ENCODE measurements around the gene RNF11. TPM values are rescaled to one million over a fixed set of nuclear protein-coding genes. Genes with fewer than 3 reads are reported as not detected.

Gene RNF11
- total RNA-seq, 1 donor from 2014 or later, result 15.3 TPM

GRCh38 chr1:51288578-51288977, 52.5 kb downstream of the RNF11 start:
- Mint-ChIP-seq H3K27ac (no peak overlapping the region), H3K4me3 (no peak overlapping the region), H3K9me3 (no peaks in the 10 kb centered on the region), H3K27me3 (no peaks in the 10 kb centered on the region), H3K36me3 (ENCODE audit: low read depth) (no peaks in the 10 kb centered on the region), H3K4me1 (no peaks in the 10 kb centered on the region)
- ATAC-seq (ENCODE audit: low read depth), result no peak
- ChIA-PET CTCF (interaction anchor here (2.3 kb wide), 1 partner anchor 8 kb away, joined by 9 read pairs; no protein-coding TSS in a partner anchor), POLR2A (no interaction called here)
- TF ChIP-seq CTCF (IDR thresholded peaks at IDR 0.05), result no peak
- DNase-seq, result no peak
- intact Hi-C loops (cut with micrococcal nuclease), result no loop called here

GRCh38 chr1:51289676-51290488, 53.8 kb downstream of the RNF11 start:
- no peaks in the 10 kb centered on the region for H3K27me3 Mint-ChIP-seq

DNA sequence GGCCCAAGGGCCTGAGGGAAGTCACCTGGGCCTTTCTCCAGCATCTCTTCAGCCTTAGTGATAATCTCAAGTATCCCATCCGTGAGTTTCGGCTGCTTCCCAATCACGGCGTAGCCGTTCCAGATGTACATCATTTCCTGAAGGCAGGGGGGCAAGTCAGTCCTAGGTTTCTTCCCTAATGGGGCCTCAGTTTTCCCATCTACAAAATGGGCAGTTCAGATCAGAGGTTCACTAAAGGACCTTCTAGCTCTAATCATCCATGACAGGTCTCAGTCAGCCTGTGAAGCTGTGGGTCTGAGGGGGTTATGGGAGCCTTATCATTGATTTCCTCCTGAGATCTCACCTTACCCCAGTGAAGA, 54.4 kb downstream of the RNF11 start:
- Mint-ChIP-seq H3K4me1 (no peaks in the 10 kb centered on the region), H3K36me3 (ENCODE audit: low read depth) (no peaks in the 10 kb centered on the region), H3K9me3 (no peaks in the 10 kb centered on the region), H3K27ac (no peak overlapping the region), H3K4me3 (no peak overlapping the region), H3K27me3 (no peaks in the 10 kb centered on the region)
- TF ChIP-seq CTCF (IDR thresholded peaks at IDR 0.05), result no peak
- no peak for ATAC-seq (ENCODE audit: low read depth)
- DNase-seq, result no peak
- intact Hi-C loops (cut with micrococcal nuclease), result no loop called here
- ChIA-PET CTCF (no interaction called here), POLR2A (no interaction called here)

More at GRCh38 chr1:51289676-51290488, 53.8 kb downstream of the RNF11 start:
- DNase-seq, result no peak
- Mint-ChIP-seq H3K9me3 (no peaks in the 10 kb centered on the region), H3K4me1 (no peaks in the 10 kb centered on the region), H3K4me3 (no peak overlapping the region), H3K27ac (no peak overlapping the region), H3K36me3 (ENCODE audit: low read depth) (no peaks in the 10 kb centered on the region)
- ChIA-PET CTCF (no interaction called here), POLR2A (no interaction called here)
- TF ChIP-seq CTCF (IDR thresholded peaks at IDR 0.05), result no peak
- no peak for ATAC-seq (ENCODE audit: low read depth)
- intact Hi-C loops (cut with micrococcal nuclease), result no loop called here

GRCh38 chr1:51293898-51294515, 57.9 kb downstream of the RNF11 start:
- H3K4me1 Mint-ChIP-seq, result peaks cover 8% of the 10 kb centered on the region
- peaks cover 2% of the 10 kb centered on the region for H3K27me3 Mint-ChIP-seq
- intact Hi-C loops (cut with micrococcal nuclease), result no loop called here
- no peak for DNase-seq
- H3K9me3 Mint-ChIP-seq, result no peaks in the 10 kb centered on the region
- H3K4me3 Mint-ChIP-seq, result no peak overlapping the region
- CTCF ChIA-PET, result interaction anchor here (1.2 to 1.3 kb wide), 2 partner anchors 102 to 520 kb away, joined by 4 read pairs; no protein-coding TSS in a partner anchor
- TF ChIP-seq CTCF (IDR thresholded peaks at IDR 0.05), result no peak
- H3K27ac Mint-ChIP-seq, result no peak overlapping the region
- ATAC-seq (ENCODE audit: low read depth), result no peak
- H3K36me3 Mint-ChIP-seq (ENCODE audit: low read depth), result no peaks in the 10 kb centered on the region
- POLR2A ChIA-PET, result no interaction called here

DNA sequence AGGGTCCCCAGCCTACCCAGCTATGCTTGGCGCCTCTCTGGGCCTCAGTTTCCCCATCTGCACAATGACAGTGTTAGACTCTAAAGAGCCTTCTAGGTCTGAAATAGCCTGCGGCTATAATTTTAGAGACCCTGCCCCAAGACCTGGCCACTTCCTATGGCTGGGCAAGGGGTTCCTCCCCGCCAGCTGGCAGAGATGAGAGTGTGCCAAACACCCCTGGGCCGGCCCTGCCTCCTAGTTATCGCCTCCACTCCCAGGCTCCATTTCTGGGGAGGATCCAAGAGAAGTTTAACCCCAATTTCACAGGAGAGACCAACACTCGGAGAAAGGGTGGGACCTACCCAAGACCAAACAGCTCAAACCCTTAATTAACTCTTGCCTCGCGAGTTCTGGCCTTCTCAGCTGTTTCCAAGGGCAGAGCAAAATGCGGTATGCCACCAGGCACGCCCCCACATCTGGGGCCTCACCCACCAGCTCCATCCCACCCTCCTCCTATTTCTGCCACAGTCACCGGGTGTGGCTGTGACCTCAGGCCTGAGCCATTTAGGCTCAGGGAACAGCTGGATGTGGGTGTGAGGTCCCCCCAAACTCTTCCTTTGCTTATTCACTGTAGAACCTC, 58.6 kb downstream of the RNF11 start:
- Mint-ChIP-seq H3K4me1 (peaks cover 8% of the 10 kb centered on the region), H3K27me3 (peaks cover 2% of the 10 kb centered on the region), H3K36me3 (ENCODE audit: low read depth) (no peaks in the 10 kb centered on the region), H3K4me3 (no peak overlapping the region), H3K9me3 (no peaks in the 10 kb centered on the region), H3K27ac (no peak overlapping the region)
- ATAC-seq (ENCODE audit: low read depth) (no peak), DNase-seq (no peak)
- ChIA-PET CTCF (interaction anchor here (1.1 to 1.3 kb wide), 4 partner anchors 11 to 520 kb away, joined by 3 to 4 read pairs (median 4); no protein-coding TSS in a partner anchor), POLR2A (no interaction called here)
- intact Hi-C loops (cut with micrococcal nuclease), result loop anchor here (5.0 kb wide), 1 partner anchor 422 kb away; no protein-coding TSS in a partner anchor
- no peak for TF ChIP-seq CTCF (IDR thresholded peaks at IDR 0.05)
